Measurements from ENCODE around the gene KRTAP19-3. TPM values are rescaled to one million over a fixed set of nuclear protein-coding genes. Genes with fewer than 3 reads are reported as not detected.
A peak's percentile ranks its signal among the peaks of the same experiment; 100 is the strongest.

KRTAP19-3 gene
- total and polyA plus RNA-seq, 2 of the 8 experiments (the other 6 are each of a cell fraction or from before 2014, with no cell fraction given), result not detected

DNA sequence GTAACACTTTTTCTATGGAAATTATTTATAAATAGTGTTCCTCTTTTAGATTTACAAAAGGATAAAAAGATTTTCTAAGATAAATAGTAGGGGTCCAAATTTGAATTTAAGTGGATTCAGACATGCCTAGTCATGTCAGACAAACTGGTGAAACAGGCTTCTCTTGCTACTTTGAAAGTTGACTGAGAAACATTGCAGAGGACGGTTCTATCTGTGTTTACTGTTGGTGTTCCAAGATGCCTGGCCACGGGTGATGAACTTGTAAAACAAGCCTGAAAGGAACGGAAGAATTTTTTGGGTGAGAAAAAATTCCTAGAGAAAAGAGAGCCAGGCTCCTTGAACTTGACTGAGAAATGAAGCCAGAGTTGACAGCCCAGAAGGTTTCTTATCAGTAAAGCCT is 13.8 kb downstream of the KRTAP19-3 start:
- Histone ChIP-seq H2BK5ac (ENCODE audit: low read depth, low read length) (no peak overlapping the region), H3K4me1 (replicated peaks in 1 of 4; ENCODE audit: control insufficient read depth in 3 of 4, insufficient read depth in 4 of 4, low read length in 3 of 4) (no peaks in the 10 kb centered on the region), H3K4ac (replicated peaks; ENCODE audit: insufficient read length, low read depth, low read length) (no peak overlapping the region), H3K18ac (ENCODE audit: extremely low read depth, low read length) (no peak overlapping the region), H3K36me3 (ENCODE audit: control insufficient read depth in 2 of 4, insufficient read depth in 4 of 4, low read length in 3 of 4) (no peaks in the 10 kb centered on the region), H3K27me3 (replicated peaks in 1 of 4; ENCODE audit: control insufficient read depth in 3 of 4, extremely low read depth in 1 of 4, insufficient read depth in 3 of 4, low read length in 3 of 4) (no peaks in the 10 kb centered on the region), H2AFZ (ENCODE audit: low read length) (0 out of 2 replicates have a peak overlapping the region, but pooled peaks have one; percentile 72), H4K5ac (ENCODE audit: insufficient read length, low read depth, low read length) (no peak overlapping the region), H2BK120ac (replicated peaks; ENCODE audit: low read depth, low read length) (peak overlapping the region; percentile 72), H3K27ac (ENCODE audit: low read depth, low read length) (no peak overlapping the region), H3K9ac (replicated peaks in 1 of 4; ENCODE audit: extremely low read depth in 1 of 4, low read depth in 3 of 4, low read length in 3 of 4) (no peak overlapping the region), H4K20me1 (replicated peaks in 1 of 2; ENCODE audit: control insufficient read depth in 1 of 2, insufficient read depth in 2 of 2, low read length in 2 of 2) (no peaks in the 10 kb centered on the region), H4K8ac (ENCODE audit: extremely low read depth, insufficient read depth, low read length) (no peak overlapping the region), H3K56ac (replicated peaks; ENCODE audit: insufficient read length, low read depth, low read length) (no peak overlapping the region), H3K79me2 (ENCODE audit: control insufficient read depth in 1 of 2, insufficient read depth in 2 of 2, low read length in 2 of 2) (no peaks in the 10 kb centered on the region), H3K4me2 (ENCODE audit: insufficient read depth in 1 of 2, low read depth in 2 of 2, low read length in 2 of 2) (no peak overlapping the region), H2BK20ac (ENCODE audit: low read length) (no peak overlapping the region), H3K4me3 (ENCODE audit: extremely low read depth in 1 of 4, insufficient read depth in 2 of 4, low read depth in 3 of 4, low read length in 4 of 4) (no peak overlapping the region), H4K91ac (replicated peaks; ENCODE audit: insufficient read length, low read length) (no peak overlapping the region), H3K14ac (ENCODE audit: insufficient read length) (no peak overlapping the region), H2BK12ac (ENCODE audit: low read depth, low read length) (no peak overlapping the region), H3K23ac (ENCODE audit: insufficient read length) (no peak overlapping the region), H2BK15ac (ENCODE audit: low read length) (no peak overlapping the region), H3K9me3 (ENCODE audit: insufficient read depth in 2 of 2, low read depth in 1 of 2, low read length in 1 of 2) (no peaks in the 10 kb centered on the region), H3K23me2 (ENCODE audit: low read depth, low read length) (no peaks in the 10 kb centered on the region), H2AK5ac (ENCODE audit: low read depth, low read length) (no peak overlapping the region), H3K79me1 (ENCODE audit: low read depth, low read length) (no peaks in the 10 kb centered on the region)
- WGBS, 2 experiments (ENCODE audit: extremely low coverage in 1 of 2, insufficient coverage in 1 of 2, insufficient read length in 1 of 2, insufficient replicate concordance in 2 of 2, low coverage in 1 of 2, low lambda C conversion rate in 2 of 2, missing lambda C conversion rate in 1 of 2), result 65% methylated on average over 3 of the region's 3 CpGs; no CpG with 5 or more reads in 1 of the 2 experiments
- CTCF ChIA-PET (ENCODE audit: partially characterized antibody), result no interaction called here
- POLR2A ChIA-PET (ENCODE audit: partially characterized antibody), result no interaction called here
- DNase-seq (ENCODE audit: low read depth in 1 of 2, low spot score in 2 of 2) (no peak), FAIRE-seq (no peak)
- TF ChIP-seq CREB1 (IDR thresholded peaks at IDR 0.05) (no peak), BCL11A (IDR thresholded peaks at IDR 0.05; ENCODE audit: low read depth in 2 of 2, low read length in 2 of 2) (no peak), CTBP2 (IDR thresholded peaks at IDR 0.05; ENCODE audit: borderline replicate concordance, insufficient read depth, insufficient read length, low read length) (no peak), BRCA1 (IDR thresholded peaks at IDR 0.05; ENCODE audit: low read depth, low read length) (no peak), KDM4A (IDR thresholded peaks at IDR 0.05; ENCODE audit: low read depth, low read length, severe bottlenecking) (no peak), SRF (IDR thresholded peaks at IDR 0.05; ENCODE audit: low read depth, low read length) (no peak), GTF2F1 (IDR thresholded peaks at IDR 0.05; ENCODE audit: borderline replicate concordance, low read depth, low read length) (no peak), MAFK (IDR thresholded peaks at IDR 0.05; ENCODE audit: low read depth, low read length) (no peak), NRF1 (IDR thresholded peaks at IDR 0.05; ENCODE audit: low read depth, low read length) (no peak), RNF2 (IDR thresholded peaks at IDR 0.05; ENCODE audit: borderline replicate concordance, low read depth, low read length, missing control alignments, poor library complexity, severe bottlenecking) (no peak), SUZ12 (IDR thresholded peaks at IDR 0.05; ENCODE audit: low read length) (no peak)
- TF ChIP-seq, protein P1, sequence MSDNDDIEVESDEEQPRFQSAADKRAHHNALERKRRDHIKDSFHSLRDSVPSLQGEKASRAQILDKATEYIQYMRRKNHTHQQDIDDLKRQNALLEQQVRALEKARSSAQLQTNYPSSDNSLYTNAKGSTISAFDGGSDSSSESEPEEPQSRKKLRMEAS (IDR thresholded peaks at IDR 0.05), result no peak
- TF ChIP-seq, protein P2, sequence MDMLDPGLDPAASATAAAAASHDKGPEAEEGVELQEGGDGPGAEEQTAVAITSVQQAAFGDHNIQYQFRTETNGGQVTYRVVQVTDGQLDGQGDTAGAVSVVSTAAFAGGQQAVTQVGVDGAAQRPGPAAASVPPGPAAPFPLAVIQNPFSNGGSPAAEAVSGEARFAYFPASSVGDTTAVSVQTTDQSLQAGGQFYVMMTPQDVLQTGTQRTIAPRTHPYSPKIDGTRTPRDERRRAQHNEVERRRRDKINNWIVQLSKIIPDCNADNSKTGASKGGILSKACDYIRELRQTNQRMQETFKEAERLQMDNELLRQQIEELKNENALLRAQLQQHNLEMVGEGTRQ (IDR thresholded peaks at IDR 0.05; ENCODE audit: low read length), result no peak

All from H1 (cell line).